IMR-90 (cell line): ENCODE data around the gene MAEA. TPM values are rescaled to one million over a fixed set of nuclear protein-coding genes. Genes with fewer than 3 reads are reported as not detected.
"Not testable (repeated sequence)": the region's sequence is repeated elsewhere in the genome, so short reads cannot be mapped to it uniquely, and the experiment has no call there.

ENCODE experiments used
- ATAC-seq: fragments of 200-7000 bp; cut with Tn5 transposase; 2 replicates; pipeline ENCODE4 v1.9.1; 2020; ENCODE audit warnings: low read depth, mild to moderate bottlenecking, moderate library complexity
- BruUV-seq: library from RNA; stranded (reverse); fragments of 400-500 nt; replicated peaks from 2 replicates; lab custom pipeline; 2021; lab: Mats Ljungman, UMichigan
- CTCF ChIA-PET: fragments of 300-600 bp; formaldehyde crosslinking; extraction: SDS; loops from one replicate; lab custom pipeline; 2021; ENCODE audit warnings: antibody characterized with exemption; lab: Yijun Ruan, JAX
- POLR2A ChIA-PET: fragments of 300-600 bp; sonication (Branson Sonifier 250); formaldehyde crosslinking; loops from one replicate; lab custom pipeline; 2022; ENCODE audit warnings: antibody characterized with exemption; ENCODE audit not compliant: unreplicated experiment; lab: Charles Lee
- DNase-seq: peaks from one replicate; pipeline ENCODE4 v3.0.0; 2013
- H2AFZ ChIP-seq: replicated peaks from 2 replicates; pipeline ENCODE3; 2013; ENCODE audit warnings: low read length, mild to moderate bottlenecking; ENCODE audit not compliant: poor library complexity
- H2AK5ac ChIP-seq: 2 replicates; pipeline ENCODE4 v1.6.1; 2013; ENCODE audit warnings: low read depth, low read length, inconsistent platforms
- H2AK9ac ChIP-seq: replicated peaks from 2 replicates; pipeline ENCODE3; 2013; ENCODE audit warnings: mild to moderate bottlenecking, low read depth, low read length, moderate library complexity; ENCODE audit not compliant: poor library complexity
- H2BK120ac ChIP-seq: 2 replicates; pipeline ENCODE4 v1.6.1; 2013; ENCODE audit warnings: low read depth, low read length, inconsistent platforms
- H2BK15ac ChIP-seq: 3 replicates; pipeline ENCODE4 v1.6.1; 2013; ENCODE audit warnings: low read depth, low read length, inconsistent platforms
- H2BK20ac ChIP-seq: 2 replicates; pipeline ENCODE4 v1.6.1; 2013; ENCODE audit warnings: low read depth, mild to moderate bottlenecking, inconsistent platforms, low read length, moderate library complexity
- H2BK5ac ChIP-seq: 2 replicates; pipeline ENCODE4 v1.6.1; 2013; ENCODE audit warnings: mild to moderate bottlenecking, low read depth, low read length, inconsistent platforms; ENCODE audit not compliant: poor library complexity, severe bottlenecking
- H3K14ac ChIP-seq: replicated peaks from 2 replicates; pipeline ENCODE4 v1.6.1; 2013; ENCODE audit warnings: low read depth, low read length, inconsistent platforms
- H3K18ac ChIP-seq: 2 replicates; pipeline ENCODE4 v1.6.1; 2013; ENCODE audit warnings: low read depth, low read length, control low read depth
- H3K23ac ChIP-seq: 2 replicates; pipeline ENCODE4 v1.6.1; 2013; ENCODE audit warnings: low read depth, low read length, inconsistent platforms
- H3K27ac ChIP-seq: 2 replicates; pipeline ENCODE4 v1.5.1; 2013; ENCODE audit warnings: mild to moderate bottlenecking, control low read depth, low read length; ENCODE audit not compliant: insufficient read depth
- H3K27me3 ChIP-seq: 2 replicates; pipeline ENCODE4 v1.6.1; 2013; ENCODE audit warnings: low read length; ENCODE audit not compliant: control insufficient read depth, insufficient read depth
- H3K36me3 ChIP-seq: 2 replicates; pipeline ENCODE4 v1.6.1; 2013; ENCODE audit warnings: low read length, mixed read lengths; ENCODE audit not compliant: control insufficient read depth, insufficient read depth
- H3K4ac ChIP-seq: 2 replicates; pipeline ENCODE4 v1.6.1; 2013; ENCODE audit warnings: low read depth, low read length, inconsistent platforms
- H3K4me1 ChIP-seq: 2 replicates; pipeline ENCODE4 v1.6.1; 2013; ENCODE audit warnings: low read length, mixed read lengths; ENCODE audit not compliant: control insufficient read depth, insufficient read depth
- H3K4me2 ChIP-seq: 2 replicates; pipeline ENCODE4 v1.6.1; 2013; ENCODE audit warnings: low read depth, mild to moderate bottlenecking, control low read depth, low read length, moderate library complexity
- H3K4me3 ChIP-seq: 2 replicates; pipeline ENCODE4 v1.5.1; 2013; ENCODE audit warnings: low read depth, mild to moderate bottlenecking, control low read depth, low read length, moderate library complexity; ENCODE audit not compliant: insufficient read depth
- H3K56ac ChIP-seq: 2 replicates; pipeline ENCODE4 v1.6.1; 2013; ENCODE audit warnings: low read length, inconsistent platforms; ENCODE audit not compliant: insufficient read depth; ENCODE audit errors: extremely low read depth
- H3K79me1 ChIP-seq, 2 experiments: 2 replicates each; pipeline ENCODE4 v1.6.1; 2013; ENCODE audit warnings: low read length in 2 of 2, inconsistent platforms in 1 of 2, low read depth in 1 of 2
- H3K9ac ChIP-seq: 2 replicates; pipeline ENCODE4 v1.6.1; 2013; ENCODE audit warnings: low read depth, low read length, control low read depth
- H3K9me1 ChIP-seq: 2 replicates; pipeline ENCODE4 v1.6.1; 2013; ENCODE audit warnings: low read length, inconsistent platforms; ENCODE audit not compliant: insufficient read depth
- H3K9me3 ChIP-seq: 2 replicates; pipeline ENCODE4 v1.6.1; 2013; ENCODE audit warnings: low read length; ENCODE audit not compliant: control insufficient read depth, insufficient read depth
- H4K20me1 ChIP-seq: 2 replicates; pipeline ENCODE4 v1.6.1; 2013; ENCODE audit warnings: low read length, inconsistent platforms; ENCODE audit not compliant: insufficient read depth
- H4K5ac ChIP-seq: 2 replicates; pipeline ENCODE4 v1.6.1; 2013; ENCODE audit warnings: mild to moderate bottlenecking, low read depth, low read length, control low read depth
- H4K8ac ChIP-seq, 2 experiments: 2 replicates each; pipeline ENCODE4 v1.6.1; 2013; ENCODE audit warnings: low read depth in 2 of 2, low read length in 2 of 2, control low read depth in 1 of 2, inconsistent platforms in 1 of 2
- H4K91ac ChIP-seq: 2 replicates; pipeline ENCODE4 v1.6.1; 2013; ENCODE audit warnings: low read depth, low read length, inconsistent platforms; ENCODE audit not compliant: insufficient read depth
- WGBS, 2 experiments: methylation state at CpG; one replicate each; pipeline versions ENCODE4 v1.1.5 to v1.1.7; 2013; ENCODE audit warnings: missing lambda C conversion rate in 2 of 2; ENCODE audit not compliant: insufficient read length in 1 of 2; ENCODE audit errors: extremely low coverage in 2 of 2; 5-methylcytosine and 5-hydroxymethylcytosine counted together
- dilution Hi-C: fragments of 300-500 bp; cut with HindIII; formaldehyde crosslinking; loops from one replicate; pipeline ENCODE4 v1.14.3; 2018; ENCODE audit warnings: low sequenced_read_pairs; ENCODE audit not compliant: unreplicated experiment
- in situ Hi-C: fragments of 300-500 bp; cut with MboI; formaldehyde crosslinking; loops from 3 replicates; pipeline ENCODE4 v1.14.3; 2019; ENCODE audit warnings: low sequenced_read_pairs, inconsistent platforms, mixed read lengths
- intact Hi-C: fragments of 100-400 bp; cut with micrococcal nuclease; formaldehyde crosslinking; loops from 2 replicates; pipeline ENCODE4 v1.10.0; 2022
- polyA plus RNA-seq, 3 experiments: library from polyadenylated mRNA; depleted of rRNA; stranded (reverse); fragments of >200 nt; gene quantifications; 2 replicates each; pipeline ENCODE4 v1.2.3, GENCODE V29; 2012; ENCODE audit warnings: low replicate concordance in 1 of 3
- total RNA-seq: library from RNA; depleted of rRNA; stranded (reverse); fragments of >200 nt; gene quantifications from 2 replicates; pipeline ENCODE4 v1.2.3, GENCODE V29; 2012

MAEA gene
- total and polyA plus RNA-seq, 2 of the 4 experiments (the other 2 are of a cell fraction) = 61.5 to 108 TPM

GRCh38 chr4:1324443-1325175, 34.9 kb downstream of the MAEA start:
- POLR2A ChIA-PET, H2AFZ ChIP-seq, H2BK20ac ChIP-seq, H3K23ac ChIP-seq, CTCF ChIA-PET, H2BK15ac ChIP-seq, H3K9me3 ChIP-seq, H4K5ac ChIP-seq, H3K56ac ChIP-seq, H3K14ac ChIP-seq, intact Hi-C loops, dilution Hi-C loops, H3K4me1 ChIP-seq, H3K27me3 ChIP-seq, in situ Hi-C loops, H2AK9ac ChIP-seq, H4K91ac ChIP-seq, H3K9ac ChIP-seq, H3K9me1 ChIP-seq, H3K4me3 ChIP-seq, H3K18ac ChIP-seq, H3K4me2 ChIP-seq, BruUV-seq: not testable (repeated sequence)
- H2AK5ac ChIP-seq = peak overlapping the region; percentile 43; the same call in 1 of the 2 replicates
- H3K4ac ChIP-seq = peak overlapping the region; percentile 17
- WGBS, 2 experiments = 90% methylated on average over 18 of the region's 20 CpGs; no CpG with 5 or more reads in 1 of the 2 experiments
- H2BK5ac ChIP-seq = peak overlapping the region; percentile 83
- H4K8ac ChIP-seq = 0 out of 4 replicates have a peak overlapping the region, but pooled peaks of 1 of the 2 experiments have one; percentile 33
- peak; percentile 62 for DNase-seq
- peak overlapping the region; percentile 22; the same call in 1 of the 2 replicates for H2BK120ac ChIP-seq
- peaks cover 61% of the 10 kb centered on the region for H3K36me3 ChIP-seq
- peaks cover 23% of the 10 kb centered on the region for H4K20me1 ChIP-seq
- 0 out of 2 replicates have a peak overlapping the region, but pooled peaks have one; percentile 4 for H3K27ac ChIP-seq
- ATAC-seq = peak; percentile 28
- peaks cover 23 to 53% of the 10 kb centered on the region in 2 experiments for H3K79me1 ChIP-seq
